ENCODE data around the gene BRSK2. TPM values are rescaled to one million over a fixed set of nuclear protein-coding genes. Genes with fewer than 3 reads are reported as not detected.

BRSK2 gene
- total and polyA plus RNA-seq, 2 of the 4 experiments (the other 2 are of a cell fraction): 0.18 to 0.62 TPM

- Histone ChIP-seq H3K23ac (ENCODE audit: low read depth, low read length) (no peak overlapping the region), H3K36me3 (ENCODE audit: control insufficient read depth, insufficient read depth, low read length) (no peaks in the 10 kb centered on the region), H3K9me3 (ENCODE audit: control insufficient read depth, insufficient read depth, low read length) (no peaks in the 10 kb centered on the region), H4K8ac (ENCODE audit: low read depth in 2 of 2, low read length in 2 of 2) (no peak overlapping the region), H4K5ac (ENCODE audit: low read depth, low read length) (no peak overlapping the region), H3K4me1 (ENCODE audit: control insufficient read depth, insufficient read depth, low read length) (no peaks in the 10 kb centered on the region), H3K9ac (ENCODE audit: low read depth, low read length) (no peak overlapping the region), H2BK15ac (ENCODE audit: low read depth, low read length) (no peak overlapping the region), H3K14ac (replicated peaks; ENCODE audit: low read depth, low read length) (no peak overlapping the region), H2AK9ac (replicated peaks; ENCODE audit: low read depth, low read length, poor library complexity) (no peak overlapping the region), H3K27me3 (ENCODE audit: control insufficient read depth, insufficient read depth, low read length) (no peaks in the 10 kb centered on the region), H3K27ac (ENCODE audit: insufficient read depth, low read length) (no peak overlapping the region), H3K79me1 (ENCODE audit: low read depth in 1 of 2, low read length in 2 of 2) (peaks cover 42 to 66% of the 10 kb centered on the region in 2 experiments), H3K4me2 (ENCODE audit: low read depth, low read length) (no peak overlapping the region), H3K4ac (ENCODE audit: low read depth, low read length) (no peak overlapping the region), H2BK120ac (ENCODE audit: low read depth, low read length) (no peak overlapping the region), H3K4me3 (ENCODE audit: insufficient read depth, low read depth, low read length) (no peak overlapping the region), H3K56ac (ENCODE audit: extremely low read depth, insufficient read depth, low read length) (no peak overlapping the region), H2BK20ac (ENCODE audit: low read depth, low read length) (no peak overlapping the region), H4K91ac (ENCODE audit: insufficient read depth, low read depth, low read length) (no peak overlapping the region), H3K9me1 (ENCODE audit: insufficient read depth, low read length) (peaks cover 19% of the 10 kb centered on the region), H2BK5ac (ENCODE audit: low read depth, low read length, poor library complexity, severe bottlenecking) (no peak overlapping the region), H3K18ac (ENCODE audit: low read depth, low read length) (no peak overlapping the region), H4K20me1 (ENCODE audit: insufficient read depth, low read length) (peaks cover 78% of the 10 kb centered on the region), H2AFZ (replicated peaks; ENCODE audit: low read length, poor library complexity) (no peak overlapping the region), H2AK5ac (ENCODE audit: low read depth, low read length) (no peak overlapping the region)
- POLR2A ChIA-PET (ENCODE audit: unreplicated experiment): no interaction called here
- TF ChIP-seq NFE2L2 (IDR thresholded peaks at IDR 0.05; ENCODE audit: low read depth, low read length) (no peak), BHLHE40 (IDR thresholded peaks at IDR 0.05; ENCODE audit: low read depth, low read length) (no peak), POLR2A (IDR thresholded peaks at IDR 0.05; ENCODE audit: low read depth, low read length) (no peak)
- TF ChIP-seq, protein P1, sequence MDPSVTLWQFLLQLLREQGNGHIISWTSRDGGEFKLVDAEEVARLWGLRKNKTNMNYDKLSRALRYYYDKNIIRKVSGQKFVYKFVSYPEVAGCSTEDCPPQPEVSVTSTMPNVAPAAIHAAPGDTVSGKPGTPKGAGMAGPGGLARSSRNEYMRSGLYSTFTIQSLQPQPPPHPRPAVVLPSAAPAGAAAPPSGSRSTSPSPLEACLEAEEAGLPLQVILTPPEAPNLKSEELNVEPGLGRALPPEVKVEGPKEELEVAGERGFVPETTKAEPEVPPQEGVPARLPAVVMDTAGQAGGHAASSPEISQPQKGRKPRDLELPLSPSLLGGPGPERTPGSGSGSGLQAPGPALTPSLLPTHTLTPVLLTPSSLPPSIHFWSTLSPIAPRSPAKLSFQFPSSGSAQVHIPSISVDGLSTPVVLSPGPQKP (IDR thresholded peaks at IDR 0.05; ENCODE audit: borderline replicate concordance, low read depth, low read length): no peak
- dilution Hi-C loops (cut with HindIII; ENCODE audit: low sequenced_read_pairs, unreplicated experiment) (no loop called here), intact Hi-C loops (cut with micrococcal nuclease) (no loop called here), in situ Hi-C loops (cut with MboI; ENCODE audit: low sequenced_read_pairs) (no loop called here)
- WGBS, 2 experiments (ENCODE audit: extremely low coverage in 2 of 2, insufficient read length in 1 of 2): no CpG with 5 or more reads among the region's 3 CpGs
- no peak for ATAC-seq (ENCODE audit: low read depth)
- no TSS peak for BruUV-seq (replicated peaks)
- CTCF ChIA-PET: no interaction called here
- no peak for DNase-seq
Measured at GRCh38 chr11:1493650-1494244, 104.0 kb downstream of the BRSK2 start.

Measured in IMR-90 (cell line).